ENCODE results near the gene IGF2BP2. TPM values are rescaled to one million over a fixed set of nuclear protein-coding genes. Genes with fewer than 3 reads are reported as not detected.
"Not testable (repeated sequence)": the region's sequence is repeated elsewhere in the genome, so short reads cannot be mapped to it uniquely, and the experiment has no call there.

Gene IGF2BP2
- total RNA-seq, 1 donor from 2014 or later = 187 TPM

DNA sequence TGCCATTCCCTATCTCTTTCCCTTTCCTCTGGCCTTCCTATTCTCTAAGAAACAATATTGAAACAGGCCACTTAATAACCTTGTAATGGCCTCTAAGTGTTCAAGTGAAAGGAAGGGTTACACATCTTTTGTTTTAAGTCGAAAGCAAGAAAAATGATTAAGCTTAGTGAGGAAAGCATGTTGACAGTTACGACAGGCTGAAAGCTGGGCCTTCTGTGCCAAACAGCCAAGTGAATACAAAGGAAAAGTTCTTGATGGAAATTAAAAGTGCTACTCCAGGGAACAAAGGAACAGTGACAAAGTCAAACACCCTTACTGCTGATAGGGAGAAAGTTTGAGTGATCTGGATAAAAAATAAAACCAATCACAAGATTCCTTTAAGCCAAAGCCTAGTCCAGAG lies 184.5 kb downstream of the IGF2BP2 start:
- Mint-ChIP-seq H3K4me1 (ENCODE audit: low read depth) (peaks cover 8% of the 10 kb centered on the region), H3K27ac (peak overlapping the region; percentile 11), H3K4me3 (ENCODE audit: low read depth) (no peak overlapping the region), H3K27me3 (peaks cover 3% of the 10 kb centered on the region), H3K9me3 (ENCODE audit: low read depth) (no peaks in the 10 kb centered on the region), H3K36me3 (ENCODE audit: insufficient read depth) (peaks cover 13% of the 10 kb centered on the region)
- DNase-seq (ENCODE audit: low spot score, unreplicated experiment) = no peak
- TF ChIP-seq, protein P1, sequence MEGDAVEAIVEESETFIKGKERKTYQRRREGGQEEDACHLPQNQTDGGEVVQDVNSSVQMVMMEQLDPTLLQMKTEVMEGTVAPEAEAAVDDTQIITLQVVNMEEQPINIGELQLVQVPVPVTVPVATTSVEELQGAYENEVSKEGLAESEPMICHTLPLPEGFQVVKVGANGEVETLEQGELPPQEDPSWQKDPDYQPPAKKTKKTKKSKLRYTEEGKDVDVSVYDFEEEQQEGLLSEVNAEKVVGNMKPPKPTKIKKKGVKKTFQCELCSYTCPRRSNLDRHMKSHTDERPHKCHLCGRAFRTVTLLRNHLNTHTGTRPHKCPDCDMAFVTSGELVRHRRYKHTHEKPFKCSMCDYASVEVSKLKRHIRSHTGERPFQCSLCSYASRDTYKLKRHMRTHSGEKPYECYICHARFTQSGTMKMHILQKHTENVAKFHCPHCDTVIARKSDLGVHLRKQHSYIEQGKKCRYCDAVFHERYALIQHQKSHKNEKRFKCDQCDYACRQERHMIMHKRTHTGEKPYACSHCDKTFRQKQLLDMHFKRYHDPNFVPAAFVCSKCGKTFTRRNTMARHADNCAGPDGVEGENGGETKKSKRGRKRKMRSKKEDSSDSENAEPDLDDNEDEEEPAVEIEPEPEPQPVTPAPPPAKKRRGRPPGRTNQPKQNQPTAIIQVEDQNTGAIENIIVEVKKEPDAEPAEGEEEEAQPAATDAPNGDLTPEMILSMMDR (IDR thresholded peaks at IDR 0.05; ENCODE audit: unreplicated experiment) = no peak

GRCh38 chr3:185639632-185640206 lies 185.1 kb downstream of the IGF2BP2 start:
- Mint-ChIP-seq H3K9me3 (ENCODE audit: low read depth) (no peaks in the 10 kb centered on the region), H3K4me3 (ENCODE audit: low read depth) (no peak overlapping the region), H3K36me3 (ENCODE audit: insufficient read depth) (peaks cover 13% of the 10 kb centered on the region), H3K27me3 (peaks cover 3% of the 10 kb centered on the region), H3K27ac (peak overlapping the region; percentile 11), H3K4me1 (ENCODE audit: low read depth) (peaks cover 8% of the 10 kb centered on the region)
- no peak for DNase-seq (ENCODE audit: low spot score, unreplicated experiment)
- TF ChIP-seq, protein P1 (IDR thresholded peaks at IDR 0.05; ENCODE audit: unreplicated experiment) = no peak

GRCh38 chr3:185638651-185639050 lies 186.2 kb downstream of the IGF2BP2 start:
- H3K27ac Mint-ChIP-seq; H3K9me3 Mint-ChIP-seq (ENCODE audit: low read depth); H3K27me3 Mint-ChIP-seq; DNase-seq (ENCODE audit: low spot score, unreplicated experiment); H3K4me1 Mint-ChIP-seq (ENCODE audit: low read depth); H3K4me3 Mint-ChIP-seq (ENCODE audit: low read depth): not testable (repeated sequence)
- H3K36me3 Mint-ChIP-seq (ENCODE audit: insufficient read depth) = peaks cover 11% of the 10 kb centered on the region

GRCh38 chr3:185637388-185637787 lies 187.5 kb downstream of the IGF2BP2 start:
- H3K36me3 Mint-ChIP-seq (ENCODE audit: insufficient read depth) = peaks cover 8% of the 10 kb centered on the region
- TF ChIP-seq, protein P1 (IDR thresholded peaks at IDR 0.05; ENCODE audit: unreplicated experiment) = no peak
- H3K4me3 Mint-ChIP-seq (ENCODE audit: low read depth) = no peak overlapping the region
- H3K9me3 Mint-ChIP-seq (ENCODE audit: low read depth) = no peaks in the 10 kb centered on the region
- H3K4me1 Mint-ChIP-seq (ENCODE audit: low read depth) = peaks cover 8% of the 10 kb centered on the region
- no peak for DNase-seq (ENCODE audit: low spot score, unreplicated experiment)
- H3K27me3 Mint-ChIP-seq = peaks cover 3% of the 10 kb centered on the region
- peak overlapping the region; percentile 79 for H3K27ac Mint-ChIP-seq

- Mint-ChIP-seq H3K9me3 (ENCODE audit: low read depth) (no peaks in the 10 kb centered on the region), H3K4me3 (ENCODE audit: low read depth) (no peak overlapping the region), H3K36me3 (ENCODE audit: insufficient read depth) (peaks cover 8% of the 10 kb centered on the region), H3K4me1 (ENCODE audit: low read depth) (peaks cover 5% of the 10 kb centered on the region), H3K27ac (no peak overlapping the region), H3K27me3 (no peaks in the 10 kb centered on the region)
- DNase-seq (ENCODE audit: low spot score, unreplicated experiment) = no peak
- TF ChIP-seq, protein P1 (IDR thresholded peaks at IDR 0.05; ENCODE audit: unreplicated experiment) = no peak
Measured at GRCh38 chr3:185632996-185633395, 191.8 kb downstream of the IGF2BP2 start.

DNA sequence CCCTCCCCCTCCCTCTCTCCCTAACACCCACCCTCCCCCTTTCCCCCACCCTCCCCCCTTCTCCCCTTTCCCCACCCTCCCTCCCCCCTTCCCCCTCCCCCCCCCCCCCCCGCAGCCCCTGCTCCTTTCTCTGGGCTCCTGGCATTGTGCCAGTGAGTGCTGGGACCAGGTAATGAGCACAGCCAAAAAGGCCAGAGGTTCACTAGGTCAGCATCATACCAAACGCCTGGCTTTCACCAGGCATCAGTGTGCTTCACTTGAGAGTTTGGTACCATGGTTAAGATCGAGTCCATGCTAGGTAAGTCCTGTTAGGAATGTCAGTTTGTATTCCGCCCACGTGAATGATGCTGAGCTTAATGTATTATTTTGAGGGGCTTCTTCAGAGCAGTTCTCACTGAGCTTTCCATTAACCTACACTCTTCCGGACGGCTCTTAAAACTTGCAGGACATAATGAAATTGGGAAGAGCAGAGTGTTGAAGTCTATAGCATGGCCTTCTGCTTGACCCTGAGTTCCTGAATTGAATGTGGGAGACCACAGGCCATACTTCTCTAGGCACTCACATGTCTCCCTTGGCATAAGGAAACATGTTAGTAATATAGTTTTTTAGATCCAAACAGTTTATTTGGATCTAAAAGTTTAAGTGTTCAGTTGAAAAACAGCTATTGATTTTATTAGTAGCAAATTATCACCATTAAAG lies 193.2 kb downstream of the IGF2BP2 start:
- peaks cover 5% of the 10 kb centered on the region for H3K4me1 Mint-ChIP-seq (ENCODE audit: low read depth)
- no peak overlapping the region for H3K4me3 Mint-ChIP-seq (ENCODE audit: low read depth)
- peak overlapping the region; percentile 57 for H3K27ac Mint-ChIP-seq
- no peak for DNase-seq (ENCODE audit: low spot score, unreplicated experiment)
- no peaks in the 10 kb centered on the region for H3K27me3 Mint-ChIP-seq
- H3K9me3 Mint-ChIP-seq (ENCODE audit: low read depth) = no peaks in the 10 kb centered on the region
- peaks cover 14% of the 10 kb centered on the region for H3K36me3 Mint-ChIP-seq (ENCODE audit: insufficient read depth)
- TF ChIP-seq, protein P1 (IDR thresholded peaks at IDR 0.05; ENCODE audit: unreplicated experiment) = no peak
